ENCODE measurements around the gene ACADS. TPM values are rescaled to one million over a fixed set of nuclear protein-coding genes. Genes with fewer than 3 reads are reported as not detected.
A peak's percentile ranks its signal among the peaks of the same experiment; 100 is the strongest.

ACADS gene
- total RNA-seq, 1 experiment from 2014 or later = 11.0 TPM

DNA sequence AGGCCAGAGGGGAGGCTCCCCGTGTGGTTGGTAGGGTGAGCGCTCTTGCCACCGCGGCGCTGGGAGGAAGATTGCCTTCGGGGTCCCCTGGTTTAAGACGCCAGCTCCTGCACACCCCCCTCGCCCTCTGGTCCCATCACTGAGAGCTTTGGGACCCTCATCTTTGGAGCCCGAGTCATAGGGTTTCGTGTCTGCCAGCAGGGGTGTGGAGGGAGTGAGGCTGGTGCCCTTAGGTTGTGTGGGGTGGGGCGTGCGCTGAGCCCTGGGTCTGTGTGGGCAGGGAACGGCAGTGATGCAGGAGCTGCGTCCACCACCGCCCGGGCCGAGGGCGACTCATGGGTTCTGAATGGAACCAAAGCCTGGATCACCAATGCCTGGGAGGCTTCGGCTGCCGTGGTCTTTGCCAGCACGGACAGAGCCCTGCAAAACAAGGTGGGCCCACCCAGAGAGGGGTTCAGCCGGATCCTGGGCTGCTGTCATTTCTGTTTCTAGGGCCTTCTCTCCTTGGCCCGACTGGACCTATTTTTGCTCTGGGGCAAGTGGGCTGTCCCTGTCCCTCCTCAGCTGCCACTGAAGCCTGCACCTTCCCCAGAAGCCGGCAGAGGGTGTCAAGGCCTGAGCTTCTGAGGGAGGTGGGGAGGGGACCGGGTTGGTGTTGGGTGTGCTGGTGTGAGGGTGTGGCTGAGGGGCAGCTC, 12.1 kb downstream of the ACADS start:
- ATAC-seq (peak; percentile 92), DNase-seq (ENCODE audit: low spot score) (peak; percentile 69)
- ChIA-PET CTCF (interaction anchor here (0.6 to 2.9 kb wide), 22 partner anchors 10 to 272 kb away, joined by 3 to 32 read pairs (median 4); partner anchors contain the start of gene POP5), POLR2A (interaction anchor here (0.9 kb wide), 1 partner anchor 29 kb away, joined by 3 read pairs; no protein-coding TSS in a partner anchor)
- no peaks in the 10 kb centered on the region for H3K27me3 Mint-ChIP-seq (ENCODE audit: low read depth)
- H3K27ac Mint-ChIP-seq = no peak overlapping the region
- H3K9me3 Mint-ChIP-seq = peaks cover 5% of the 10 kb centered on the region
- H3K36me3 Mint-ChIP-seq = peaks cover 8% of the 10 kb centered on the region
- no peak overlapping the region for H3K4me3 Mint-ChIP-seq
- no peaks in the 10 kb centered on the region for H3K4me1 Mint-ChIP-seq
- TF ChIP-seq, protein P1, sequence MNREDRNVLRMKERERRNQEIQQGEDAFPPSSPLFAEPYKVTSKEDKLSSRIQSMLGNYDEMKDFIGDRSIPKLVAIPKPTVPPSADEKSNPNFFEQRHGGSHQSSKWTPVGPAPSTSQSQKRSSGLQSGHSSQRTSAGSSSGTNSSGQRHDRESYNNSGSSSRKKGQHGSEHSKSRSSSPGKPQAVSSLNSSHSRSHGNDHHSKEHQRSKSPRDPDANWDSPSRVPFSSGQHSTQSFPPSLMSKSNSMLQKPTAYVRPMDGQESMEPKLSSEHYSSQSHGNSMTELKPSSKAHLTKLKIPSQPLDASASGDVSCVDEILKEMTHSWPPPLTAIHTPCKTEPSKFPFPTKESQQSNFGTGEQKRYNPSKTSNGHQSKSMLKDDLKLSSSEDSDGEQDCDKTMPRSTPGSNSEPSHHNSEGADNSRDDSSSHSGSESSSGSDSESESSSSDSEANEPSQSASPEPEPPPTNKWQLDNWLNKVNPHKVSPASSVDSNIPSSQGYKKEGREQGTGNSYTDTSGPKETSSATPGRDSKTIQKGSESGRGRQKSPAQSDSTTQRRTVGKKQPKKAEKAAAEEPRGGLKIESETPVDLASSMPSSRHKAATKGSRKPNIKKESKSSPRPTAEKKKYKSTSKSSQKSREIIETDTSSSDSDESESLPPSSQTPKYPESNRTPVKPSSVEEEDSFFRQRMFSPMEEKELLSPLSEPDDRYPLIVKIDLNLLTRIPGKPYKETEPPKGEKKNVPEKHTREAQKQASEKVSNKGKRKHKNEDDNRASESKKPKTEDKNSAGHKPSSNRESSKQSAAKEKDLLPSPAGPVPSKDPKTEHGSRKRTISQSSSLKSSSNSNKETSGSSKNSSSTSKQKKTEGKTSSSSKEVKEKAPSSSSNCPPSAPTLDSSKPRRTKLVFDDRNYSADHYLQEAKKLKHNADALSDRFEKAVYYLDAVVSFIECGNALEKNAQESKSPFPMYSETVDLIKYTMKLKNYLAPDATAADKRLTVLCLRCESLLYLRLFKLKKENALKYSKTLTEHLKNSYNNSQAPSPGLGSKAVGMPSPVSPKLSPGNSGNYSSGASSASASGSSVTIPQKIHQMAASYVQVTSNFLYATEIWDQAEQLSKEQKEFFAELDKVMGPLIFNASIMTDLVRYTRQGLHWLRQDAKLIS (CRISPR knock-in tag; IDR thresholded peaks at IDR 0.05; ENCODE audit: borderline replicate concordance) = no peak
- TF ChIP-seq, protein P2, sequence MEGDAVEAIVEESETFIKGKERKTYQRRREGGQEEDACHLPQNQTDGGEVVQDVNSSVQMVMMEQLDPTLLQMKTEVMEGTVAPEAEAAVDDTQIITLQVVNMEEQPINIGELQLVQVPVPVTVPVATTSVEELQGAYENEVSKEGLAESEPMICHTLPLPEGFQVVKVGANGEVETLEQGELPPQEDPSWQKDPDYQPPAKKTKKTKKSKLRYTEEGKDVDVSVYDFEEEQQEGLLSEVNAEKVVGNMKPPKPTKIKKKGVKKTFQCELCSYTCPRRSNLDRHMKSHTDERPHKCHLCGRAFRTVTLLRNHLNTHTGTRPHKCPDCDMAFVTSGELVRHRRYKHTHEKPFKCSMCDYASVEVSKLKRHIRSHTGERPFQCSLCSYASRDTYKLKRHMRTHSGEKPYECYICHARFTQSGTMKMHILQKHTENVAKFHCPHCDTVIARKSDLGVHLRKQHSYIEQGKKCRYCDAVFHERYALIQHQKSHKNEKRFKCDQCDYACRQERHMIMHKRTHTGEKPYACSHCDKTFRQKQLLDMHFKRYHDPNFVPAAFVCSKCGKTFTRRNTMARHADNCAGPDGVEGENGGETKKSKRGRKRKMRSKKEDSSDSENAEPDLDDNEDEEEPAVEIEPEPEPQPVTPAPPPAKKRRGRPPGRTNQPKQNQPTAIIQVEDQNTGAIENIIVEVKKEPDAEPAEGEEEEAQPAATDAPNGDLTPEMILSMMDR (IDR thresholded peaks at IDR 0.05) = peak; percentile 43; the same call in 1 of the 2 replicates

DNA sequence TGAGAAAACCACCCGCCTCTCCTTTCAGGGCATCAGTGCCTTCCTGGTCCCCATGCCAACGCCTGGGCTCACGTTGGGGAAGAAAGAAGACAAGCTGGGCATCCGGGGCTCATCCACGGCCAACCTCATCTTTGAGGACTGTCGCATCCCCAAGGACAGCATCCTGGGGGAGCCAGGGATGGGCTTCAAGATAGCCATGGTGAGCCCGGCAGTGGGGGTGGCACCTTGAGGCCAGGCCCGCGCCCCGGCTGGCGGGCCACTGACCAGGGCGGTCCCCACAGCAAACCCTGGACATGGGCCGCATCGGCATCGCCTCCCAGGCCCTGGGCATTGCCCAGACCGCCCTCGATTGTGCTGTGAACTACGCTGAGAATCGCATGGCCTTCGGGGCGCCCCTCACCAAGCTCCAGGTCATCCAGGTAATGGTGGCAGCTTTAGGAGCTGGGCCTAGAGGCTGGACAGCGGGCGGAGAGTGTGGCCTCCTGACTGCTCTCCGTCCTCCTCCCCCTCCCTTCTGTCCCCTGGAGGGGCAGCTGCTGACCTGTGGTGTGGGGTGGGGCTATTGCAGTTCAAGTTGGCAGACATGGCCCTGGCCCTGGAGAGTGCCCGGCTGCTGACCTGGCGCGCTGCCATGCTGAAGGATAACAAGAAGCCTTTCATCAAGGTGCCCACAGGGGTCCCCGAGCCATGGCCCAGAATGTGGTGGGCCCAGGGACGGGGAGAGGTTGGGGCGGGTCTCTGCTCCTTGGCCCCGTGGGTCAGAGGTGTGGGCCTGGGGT, 12.8 kb downstream of the ACADS start:
- DNase-seq (ENCODE audit: low spot score) = no peak
- TF ChIP-seq ZNF138 (CRISPR knock-in tag; conservative IDR thresholded peaks at IDR 0.05) (no peak), GRHL2 (CRISPR knock-in tag; IDR thresholded peaks at IDR 0.05; ENCODE audit: insufficient replicate concordance, severe bottlenecking) (no peak), HMGA2 (CRISPR knock-in tag; IDR thresholded peaks at IDR 0.05) (no peak), NR3C1 (CRISPR knock-in tag; conservative IDR thresholded peaks at IDR 0.05; ENCODE audit: low read depth) (no peak), MXD4 (CRISPR knock-in tag; IDR thresholded peaks at IDR 0.05; ENCODE audit: borderline replicate concordance) (no peak), ZBTB21 (CRISPR knock-in tag; IDR thresholded peaks at IDR 0.05; ENCODE audit: borderline replicate concordance) (no peak), TCF7 (CRISPR knock-in tag; IDR thresholded peaks at IDR 0.05; ENCODE audit: low read depth) (no peak), IRF1 (CRISPR knock-in tag; IDR thresholded peaks at IDR 0.05) (no peak)
- TF ChIP-seq, protein P3, sequence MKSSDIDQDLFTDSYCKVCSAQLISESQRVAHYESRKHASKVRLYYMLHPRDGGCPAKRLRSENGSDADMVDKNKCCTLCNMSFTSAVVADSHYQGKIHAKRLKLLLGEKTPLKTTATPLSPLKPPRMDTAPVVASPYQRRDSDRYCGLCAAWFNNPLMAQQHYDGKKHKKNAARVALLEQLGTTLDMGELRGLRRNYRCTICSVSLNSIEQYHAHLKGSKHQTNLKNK (CRISPR knock-in tag; IDR thresholded peaks at IDR 0.05) = no peak
- TF ChIP-seq, protein P4, sequence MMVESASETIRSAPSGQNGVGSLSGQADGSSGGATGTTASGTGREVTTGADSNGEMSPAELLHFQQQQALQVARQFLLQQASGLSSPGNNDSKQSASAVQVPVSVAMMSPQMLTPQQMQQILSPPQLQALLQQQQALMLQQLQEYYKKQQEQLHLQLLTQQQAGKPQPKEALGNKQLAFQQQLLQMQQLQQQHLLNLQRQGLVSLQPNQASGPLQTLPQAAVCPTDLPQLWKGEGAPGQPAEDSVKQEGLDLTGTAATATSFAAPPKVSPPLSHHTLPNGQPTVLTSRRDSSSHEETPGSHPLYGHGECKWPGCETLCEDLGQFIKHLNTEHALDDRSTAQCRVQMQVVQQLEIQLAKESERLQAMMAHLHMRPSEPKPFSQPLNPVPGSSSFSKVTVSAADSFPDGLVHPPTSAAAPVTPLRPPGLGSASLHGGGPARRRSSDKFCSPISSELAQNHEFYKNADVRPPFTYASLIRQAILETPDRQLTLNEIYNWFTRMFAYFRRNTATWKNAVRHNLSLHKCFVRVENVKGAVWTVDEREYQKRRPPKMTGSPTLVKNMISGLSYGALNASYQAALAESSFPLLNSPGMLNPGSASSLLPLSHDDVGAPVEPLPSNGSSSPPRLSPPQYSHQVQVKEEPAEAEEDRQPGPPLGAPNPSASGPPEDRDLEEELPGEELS (CRISPR knock-in tag; IDR thresholded peaks at IDR 0.05) = no peak
- H3K36me3 Mint-ChIP-seq = peaks cover 7% of the 10 kb centered on the region
- POLR2A ChIA-PET = interaction anchor here (0.9 kb wide), 1 partner anchor 29 kb away, joined by 3 read pairs; no protein-coding TSS in a partner anchor
- H3K27me3 Mint-ChIP-seq (ENCODE audit: low read depth) = no peaks in the 10 kb centered on the region
- H3K9me3 Mint-ChIP-seq = peaks cover 5% of the 10 kb centered on the region
- ATAC-seq = no peak
- H3K27ac Mint-ChIP-seq = no peak overlapping the region
- no peaks in the 10 kb centered on the region for H3K4me1 Mint-ChIP-seq
- H3K4me3 Mint-ChIP-seq = no peak overlapping the region
- CTCF ChIA-PET = interaction anchor here (0.6 to 2.9 kb wide), 22 partner anchors 9 to 271 kb away, joined by 3 to 32 read pairs (median 4); partner anchors contain the start of gene POP5

Measured in WTC11 (cell line).